ENCODE results near the gene ZNF518A. TPM values are rescaled to one million over a fixed set of nuclear protein-coding genes. Genes with fewer than 3 reads are reported as not detected.

ZNF518A gene
- total RNA-seq, 2 donors from 2014 or later = 13.9 to 31.6 TPM

- H3K27ac ChIP-seq = no peak overlapping the region
- H3K36me3 ChIP-seq = no peaks in the 10 kb centered on the region
- H3K4me1 ChIP-seq (ENCODE audit: control insufficient read depth in 1 of 2, low read depth in 2 of 2) = no peaks in the 10 kb centered on the region
- no peak overlapping the region for H3K4me3 ChIP-seq
- no peaks in the 10 kb centered on the region for H3K27me3 ChIP-seq (replicated peaks; ENCODE audit: insufficient read depth)
- no peaks in the 10 kb centered on the region for H3K9me3 ChIP-seq
- DNase-seq (ENCODE audit: low spot score) = no peak
- ATAC-seq (ENCODE audit: insufficient number of reproducible peaks, low FRiP score, low read depth) = no peak
- TF ChIP-seq CTCF (IDR thresholded peaks at IDR 0.05) = no peak
Observed at GRCh38 chr10:96208946-96209345, 78.8 kb downstream of the ZNF518A start.

GRCh38 chr10:96211764-96212163 lies 81.7 kb downstream of the ZNF518A start:
- ATAC-seq (ENCODE audit: insufficient number of reproducible peaks, low FRiP score, low read depth) = no peak
- Histone ChIP-seq H3K9me3 (no peaks in the 10 kb centered on the region), H3K27ac (no peak overlapping the region), H3K4me1 (ENCODE audit: control insufficient read depth in 1 of 2, low read depth in 2 of 2) (no peaks in the 10 kb centered on the region), H3K36me3 (no peaks in the 10 kb centered on the region), H3K27me3 (replicated peaks; ENCODE audit: insufficient read depth) (no peaks in the 10 kb centered on the region), H3K4me3 (no peak overlapping the region)
- no peak for DNase-seq (ENCODE audit: low spot score)
- no peak for TF ChIP-seq CTCF (IDR thresholded peaks at IDR 0.05)

DNA sequence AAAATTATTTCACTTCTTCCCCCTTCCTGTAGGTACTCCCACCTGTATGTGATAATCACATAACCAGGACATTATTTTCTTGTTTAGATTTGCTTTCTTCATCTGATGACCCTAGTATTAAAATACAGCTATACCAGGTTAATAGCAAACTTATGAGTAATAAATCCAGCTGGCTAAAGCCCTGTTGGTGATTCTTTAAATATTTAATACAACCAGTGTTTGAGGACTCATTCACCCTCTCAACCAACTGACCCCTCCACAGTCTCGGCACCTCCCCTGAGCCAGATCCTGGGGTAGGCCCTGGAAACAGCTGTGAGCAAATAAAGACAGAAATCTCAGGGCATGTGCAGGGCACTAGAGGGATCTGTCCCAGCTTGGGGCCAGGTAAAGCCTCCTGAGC lies 82.8 kb downstream of the ZNF518A start:
- Histone ChIP-seq H3K9me3 (no peaks in the 10 kb centered on the region), H3K4me1 (ENCODE audit: control insufficient read depth in 1 of 2, low read depth in 2 of 2) (no peaks in the 10 kb centered on the region), H3K27me3 (replicated peaks; ENCODE audit: insufficient read depth) (no peaks in the 10 kb centered on the region), H3K36me3 (no peaks in the 10 kb centered on the region), H3K4me3 (no peak overlapping the region), H3K27ac (no peak overlapping the region)
- DNase-seq (ENCODE audit: low spot score) (no peak), ATAC-seq (ENCODE audit: insufficient number of reproducible peaks, low FRiP score, low read depth) (no peak)
- no peak for TF ChIP-seq CTCF (IDR thresholded peaks at IDR 0.05)

Other genes with a start within 250 kb of the ZNF518A start
- gene CC2D2B, start 222.3 kb upstream of the ZNF518A start, total RNA-seq = 1 to 10 TPM; 6.2 to 9.8 TPM
- 1 to 10 TPM; 6.5 to 8.8 TPM for gene CCNJ, start 86.7 kb upstream of the ZNF518A start, total RNA-seq
- gene BLNK, start 141.3 kb downstream of the ZNF518A start, total RNA-seq = 1 to 10 TPM; 1.3 to 6.9 TPM
- not detected for gene DNTT, start 174.1 kb downstream of the ZNF518A start, total RNA-seq
- not detected for gene OPALIN, start 228.7 kb downstream of the ZNF518A start, total RNA-seq

Data from thoracic aorta (tissue), 2 donors.